ENCODE measurements around the gene PHF2. TPM values are rescaled to one million over a fixed set of nuclear protein-coding genes. Genes with fewer than 3 reads are reported as not detected.

Gene PHF2
- total and polyA plus RNA-seq, 9 of the 15 experiments (the other 6 are each of a cell fraction or from before 2014, with no cell fraction given): 0.37 to 14.4 (median 8.1) TPM

DNA sequence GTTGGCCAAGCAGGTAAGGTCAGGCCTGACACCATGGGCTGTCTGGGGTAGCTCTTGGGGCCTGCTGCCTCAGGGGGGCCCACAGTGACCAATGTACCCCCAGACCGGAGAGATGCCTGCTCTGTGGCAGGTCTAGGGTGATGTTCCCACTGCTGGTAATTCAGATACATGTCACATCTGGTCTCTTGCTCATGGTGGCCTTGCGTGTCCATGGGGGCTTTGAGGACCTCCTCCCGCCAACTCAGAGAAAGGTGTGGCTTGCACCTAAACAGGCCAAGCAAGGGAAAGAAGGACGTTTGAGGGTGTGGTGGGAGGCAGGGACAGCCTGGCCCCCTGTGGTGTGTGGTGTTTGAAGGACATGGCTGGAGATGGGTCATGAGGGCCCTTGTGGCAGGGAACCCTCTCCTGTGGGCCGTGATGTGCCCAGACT lies 75.2 kb downstream of the PHF2 start (continued):
- TF ChIP-seq ZNF609 (CRISPR knock-in tag; IDR thresholded peaks at IDR 0.05; ENCODE audit: borderline replicate concordance) (no peak), HOXB6 (CRISPR knock-in tag; IDR thresholded peaks at IDR 0.05; ENCODE audit: borderline replicate concordance) (no peak), BMI1 (IDR thresholded peaks at IDR 0.05; ENCODE audit: low read length) (no peak), CEBPG (CRISPR knock-in tag; IDR thresholded peaks at IDR 0.05) (no peak), CEBPG (tag; conservative IDR thresholded peaks at IDR 0.05 in 1 of 2, IDR thresholded peaks at IDR 0.05 in 1 of 2) (no peak), YBX1 (IDR thresholded peaks at IDR 0.05) (no peak), NR3C1 (CRISPR knock-in tag; IDR thresholded peaks at IDR 0.05) (no peak), ZNF12 (CRISPR knock-in tag; IDR thresholded peaks at IDR 0.05) (no peak), PHF21A (IDR thresholded peaks at IDR 0.05; ENCODE audit: borderline replicate concordance, low read depth) (no peak), ZNF212 (CRISPR knock-in tag; IDR thresholded peaks at IDR 0.05) (no peak), PHF8 (IDR thresholded peaks at IDR 0.05; ENCODE audit: borderline replicate concordance, low read length) (no peak), MAFG (tag; conservative IDR thresholded peaks at IDR 0.05) (no peak)
- TF ChIP-seq, protein P1, sequence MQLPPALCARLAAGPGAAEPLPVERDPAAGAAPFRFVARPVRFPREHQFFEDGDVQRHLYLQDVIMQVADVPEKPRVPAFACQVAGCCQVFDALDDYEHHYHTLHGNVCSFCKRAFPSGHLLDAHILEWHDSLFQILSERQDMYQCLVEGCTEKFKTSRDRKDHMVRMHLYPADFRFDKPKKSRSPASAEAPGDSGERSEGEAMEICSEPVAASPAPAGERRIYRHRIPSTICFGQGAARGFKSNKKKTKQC (CRISPR knock-in tag; IDR thresholded peaks at IDR 0.05): no peak
